ENCODE data around the gene BSCL2. TPM values are rescaled to one million over a fixed set of nuclear protein-coding genes. Genes with fewer than 3 reads are reported as not detected.

Gene BSCL2
- total RNA-seq, 1 experiment from 2014 or later = 97.2 TPM

DNA sequence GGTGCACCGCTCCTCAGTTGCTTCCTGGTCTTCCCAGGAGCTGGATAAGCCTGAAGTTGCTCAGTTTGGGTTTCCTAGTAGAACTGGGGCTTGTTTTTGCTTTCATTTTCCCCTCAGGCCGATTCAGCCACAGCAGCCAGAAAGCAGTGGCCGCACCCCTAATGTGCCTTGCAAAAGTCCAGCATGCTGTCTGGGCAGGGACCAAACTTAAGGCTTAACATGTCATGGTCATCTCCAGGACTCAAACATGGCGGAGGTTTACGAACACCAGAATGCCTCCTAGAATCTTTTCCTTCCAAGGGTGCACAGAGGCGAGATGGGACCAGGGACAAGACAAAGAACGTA, 2.7 kb upstream of the BSCL2 start (continued):
- TF ChIP-seq, protein P1, sequence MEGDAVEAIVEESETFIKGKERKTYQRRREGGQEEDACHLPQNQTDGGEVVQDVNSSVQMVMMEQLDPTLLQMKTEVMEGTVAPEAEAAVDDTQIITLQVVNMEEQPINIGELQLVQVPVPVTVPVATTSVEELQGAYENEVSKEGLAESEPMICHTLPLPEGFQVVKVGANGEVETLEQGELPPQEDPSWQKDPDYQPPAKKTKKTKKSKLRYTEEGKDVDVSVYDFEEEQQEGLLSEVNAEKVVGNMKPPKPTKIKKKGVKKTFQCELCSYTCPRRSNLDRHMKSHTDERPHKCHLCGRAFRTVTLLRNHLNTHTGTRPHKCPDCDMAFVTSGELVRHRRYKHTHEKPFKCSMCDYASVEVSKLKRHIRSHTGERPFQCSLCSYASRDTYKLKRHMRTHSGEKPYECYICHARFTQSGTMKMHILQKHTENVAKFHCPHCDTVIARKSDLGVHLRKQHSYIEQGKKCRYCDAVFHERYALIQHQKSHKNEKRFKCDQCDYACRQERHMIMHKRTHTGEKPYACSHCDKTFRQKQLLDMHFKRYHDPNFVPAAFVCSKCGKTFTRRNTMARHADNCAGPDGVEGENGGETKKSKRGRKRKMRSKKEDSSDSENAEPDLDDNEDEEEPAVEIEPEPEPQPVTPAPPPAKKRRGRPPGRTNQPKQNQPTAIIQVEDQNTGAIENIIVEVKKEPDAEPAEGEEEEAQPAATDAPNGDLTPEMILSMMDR (IDR thresholded peaks at IDR 0.05) = no peak
- TF ChIP-seq NR2C2 (CRISPR knock-in tag; IDR thresholded peaks at IDR 0.05) (no peak), MXD4 (CRISPR knock-in tag; IDR thresholded peaks at IDR 0.05; ENCODE audit: borderline replicate concordance) (no peak), ZNF121 (CRISPR knock-in tag; IDR thresholded peaks at IDR 0.05) (no peak), CREM (CRISPR knock-in tag; IDR thresholded peaks at IDR 0.05) (no peak), CREB1 (CRISPR knock-in tag; IDR thresholded peaks at IDR 0.05) (peak; percentile 14; the same call in 1 of the 2 replicates), NFYB (CRISPR knock-in tag; conservative IDR thresholded peaks at IDR 0.05; ENCODE audit: low read depth) (no peak), ZNF232 (CRISPR knock-in tag; IDR thresholded peaks at IDR 0.05) (no peak), TEAD1 (CRISPR knock-in tag; IDR thresholded peaks at IDR 0.05) (no peak), GTF2I (CRISPR knock-in tag; conservative IDR thresholded peaks at IDR 0.05) (no peak), KAT7 (CRISPR knock-in tag; IDR thresholded peaks at IDR 0.05; ENCODE audit: borderline replicate concordance) (no peak), NR1H2 (CRISPR knock-in tag; IDR thresholded peaks at IDR 0.05) (no peak), FOXP1 (CRISPR knock-in tag; IDR thresholded peaks at IDR 0.05; ENCODE audit: borderline replicate concordance) (no peak)
- TF ChIP-seq, protein P2, sequence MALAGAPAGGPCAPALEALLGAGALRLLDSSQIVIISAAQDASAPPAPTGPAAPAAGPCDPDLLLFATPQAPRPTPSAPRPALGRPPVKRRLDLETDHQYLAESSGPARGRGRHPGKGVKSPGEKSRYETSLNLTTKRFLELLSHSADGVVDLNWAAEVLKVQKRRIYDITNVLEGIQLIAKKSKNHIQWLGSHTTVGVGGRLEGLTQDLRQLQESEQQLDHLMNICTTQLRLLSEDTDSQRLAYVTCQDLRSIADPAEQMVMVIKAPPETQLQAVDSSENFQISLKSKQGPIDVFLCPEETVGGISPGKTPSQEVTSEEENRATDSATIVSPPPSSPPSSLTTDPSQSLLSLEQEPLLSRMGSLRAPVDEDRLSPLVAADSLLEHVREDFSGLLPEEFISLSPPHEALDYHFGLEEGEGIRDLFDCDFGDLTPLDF (CRISPR knock-in tag; IDR thresholded peaks at IDR 0.05) = no peak
- TF ChIP-seq, protein P3, sequence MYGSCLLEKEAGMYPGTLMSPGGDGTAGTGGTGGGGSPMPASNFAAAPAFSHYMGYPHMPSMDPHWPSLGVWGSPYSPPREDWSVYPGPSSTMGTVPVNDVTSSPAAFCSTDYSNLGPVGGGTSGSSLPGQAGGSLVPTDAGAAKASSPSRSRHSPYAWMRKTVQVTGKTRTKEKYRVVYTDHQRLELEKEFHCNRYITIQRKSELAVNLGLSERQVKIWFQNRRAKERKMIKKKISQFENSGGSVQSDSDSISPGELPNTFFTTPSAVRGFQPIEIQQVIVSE (CRISPR knock-in tag; IDR thresholded peaks at IDR 0.05; ENCODE audit: borderline replicate concordance) = no peak
- TF ChIP-seq, protein P4, sequence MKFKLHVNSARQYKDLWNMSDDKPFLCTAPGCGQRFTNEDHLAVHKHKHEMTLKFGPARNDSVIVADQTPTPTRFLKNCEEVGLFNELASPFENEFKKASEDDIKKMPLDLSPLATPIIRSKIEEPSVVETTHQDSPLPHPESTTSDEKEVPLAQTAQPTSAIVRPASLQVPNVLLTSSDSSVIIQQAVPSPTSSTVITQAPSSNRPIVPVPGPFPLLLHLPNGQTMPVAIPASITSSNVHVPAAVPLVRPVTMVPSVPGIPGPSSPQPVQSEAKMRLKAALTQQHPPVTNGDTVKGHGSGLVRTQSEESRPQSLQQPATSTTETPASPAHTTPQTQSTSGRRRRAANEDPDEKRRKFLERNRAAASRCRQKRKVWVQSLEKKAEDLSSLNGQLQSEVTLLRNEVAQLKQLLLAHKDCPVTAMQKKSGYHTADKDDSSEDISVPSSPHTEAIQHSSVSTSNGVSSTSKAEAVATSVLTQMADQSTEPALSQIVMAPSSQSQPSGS (CRISPR knock-in tag; IDR thresholded peaks at IDR 0.05; ENCODE audit: borderline replicate concordance, low read depth) = no peak
- TF ChIP-seq, protein P5, sequence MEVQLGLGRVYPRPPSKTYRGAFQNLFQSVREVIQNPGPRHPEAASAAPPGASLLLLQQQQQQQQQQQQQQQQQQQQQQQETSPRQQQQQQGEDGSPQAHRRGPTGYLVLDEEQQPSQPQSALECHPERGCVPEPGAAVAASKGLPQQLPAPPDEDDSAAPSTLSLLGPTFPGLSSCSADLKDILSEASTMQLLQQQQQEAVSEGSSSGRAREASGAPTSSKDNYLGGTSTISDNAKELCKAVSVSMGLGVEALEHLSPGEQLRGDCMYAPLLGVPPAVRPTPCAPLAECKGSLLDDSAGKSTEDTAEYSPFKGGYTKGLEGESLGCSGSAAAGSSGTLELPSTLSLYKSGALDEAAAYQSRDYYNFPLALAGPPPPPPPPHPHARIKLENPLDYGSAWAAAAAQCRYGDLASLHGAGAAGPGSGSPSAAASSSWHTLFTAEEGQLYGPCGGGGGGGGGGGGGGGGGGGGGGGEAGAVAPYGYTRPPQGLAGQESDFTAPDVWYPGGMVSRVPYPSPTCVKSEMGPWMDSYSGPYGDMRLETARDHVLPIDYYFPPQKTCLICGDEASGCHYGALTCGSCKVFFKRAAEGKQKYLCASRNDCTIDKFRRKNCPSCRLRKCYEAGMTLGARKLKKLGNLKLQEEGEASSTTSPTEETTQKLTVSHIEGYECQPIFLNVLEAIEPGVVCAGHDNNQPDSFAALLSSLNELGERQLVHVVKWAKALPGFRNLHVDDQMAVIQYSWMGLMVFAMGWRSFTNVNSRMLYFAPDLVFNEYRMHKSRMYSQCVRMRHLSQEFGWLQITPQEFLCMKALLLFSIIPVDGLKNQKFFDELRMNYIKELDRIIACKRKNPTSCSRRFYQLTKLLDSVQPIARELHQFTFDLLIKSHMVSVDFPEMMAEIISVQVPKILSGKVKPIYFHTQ (CRISPR knock-in tag; IDR thresholded peaks at IDR 0.05) = 0 out of 2 replicates have a peak, but pooled peaks have one; percentile 6
- TF ChIP-seq, protein P6, sequence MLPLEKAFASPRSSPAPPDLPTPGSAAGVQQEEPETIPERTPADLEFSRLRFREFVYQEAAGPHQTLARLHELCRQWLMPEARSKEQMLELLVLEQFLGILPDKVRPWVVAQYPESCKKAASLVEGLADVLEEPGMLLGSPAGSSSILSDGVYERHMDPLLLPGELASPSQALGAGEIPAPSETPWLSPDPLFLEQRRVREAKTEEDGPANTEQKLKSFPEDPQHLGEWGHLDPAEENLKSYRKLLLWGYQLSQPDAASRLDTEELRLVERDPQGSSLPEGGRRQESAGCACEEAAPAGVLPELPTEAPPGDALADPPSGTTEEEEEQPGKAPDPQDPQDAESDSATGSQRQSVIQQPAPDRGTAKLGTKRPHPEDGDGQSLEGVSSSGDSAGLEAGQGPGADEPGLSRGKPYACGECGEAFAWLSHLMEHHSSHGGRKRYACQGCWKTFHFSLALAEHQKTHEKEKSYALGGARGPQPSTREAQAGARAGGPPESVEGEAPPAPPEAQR (CRISPR knock-in tag; IDR thresholded peaks at IDR 0.05) = no peak
- TF ChIP-seq, protein P7, sequence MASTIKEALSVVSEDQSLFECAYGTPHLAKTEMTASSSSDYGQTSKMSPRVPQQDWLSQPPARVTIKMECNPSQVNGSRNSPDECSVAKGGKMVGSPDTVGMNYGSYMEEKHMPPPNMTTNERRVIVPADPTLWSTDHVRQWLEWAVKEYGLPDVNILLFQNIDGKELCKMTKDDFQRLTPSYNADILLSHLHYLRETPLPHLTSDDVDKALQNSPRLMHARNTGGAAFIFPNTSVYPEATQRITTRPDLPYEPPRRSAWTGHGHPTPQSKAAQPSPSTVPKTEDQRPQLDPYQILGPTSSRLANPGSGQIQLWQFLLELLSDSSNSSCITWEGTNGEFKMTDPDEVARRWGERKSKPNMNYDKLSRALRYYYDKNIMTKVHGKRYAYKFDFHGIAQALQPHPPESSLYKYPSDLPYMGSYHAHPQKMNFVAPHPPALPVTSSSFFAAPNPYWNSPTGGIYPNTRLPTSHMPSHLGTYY (CRISPR knock-in tag; IDR thresholded peaks at IDR 0.05) = no peak
